Keratinocyte (primary cell): ENCODE measurements around the gene NAV3. TPM values are rescaled to one million over a fixed set of nuclear protein-coding genes. Genes with fewer than 3 reads are reported as not detected.

Source experiments
- DNase-seq: peaks from one replicate; pipeline ENCODE4 v3.0.0-alpha.2; 2011; ENCODE audit warnings: low read depth, missing footprints, low spot score
- FAIRE-seq: peaks from 2 replicates; lab custom pipeline; 2011; peaks lifted over from hg19 to GRCh38; lab: Jason Lieb, UNC
- H2AFZ ChIP-seq: 2 replicates; pipeline ENCODE4 v1.6.0; 2012; ENCODE audit warnings: low read length, control low read depth, inconsistent platforms; ENCODE audit not compliant: control insufficient read depth
- H3K27ac ChIP-seq: 2 replicates; pipeline ENCODE4 v1.5.1; 2011; ENCODE audit warnings: low read length; ENCODE audit not compliant: control insufficient read depth, insufficient read depth
- H3K27me3 ChIP-seq: 3 replicates; pipeline ENCODE4 v1.6.0; 2011; ENCODE audit warnings: low read length; ENCODE audit not compliant: control insufficient read depth, insufficient read depth; ENCODE audit errors: extremely low read depth
- H3K36me3 ChIP-seq, 2 experiments: 2 replicates in 1 of 2; 3 replicates in 1 of 2; pipeline ENCODE4 v1.5.1; 2011; ENCODE audit warnings: low read length in 2 of 2, mild to moderate bottlenecking in 1 of 2; ENCODE audit not compliant: control insufficient read depth in 2 of 2, insufficient read depth in 2 of 2; ENCODE audit errors: extremely low read depth in 1 of 2
- H3K4me1 ChIP-seq: 3 replicates; pipeline ENCODE4 v1.5.1; 2011; ENCODE audit warnings: low read length; ENCODE audit not compliant: control insufficient read depth, insufficient read depth; ENCODE audit errors: extremely low read depth
- H3K4me2 ChIP-seq: 3 replicates; pipeline ENCODE4 v1.6.0; 2011; ENCODE audit warnings: low read depth, low read length; ENCODE audit not compliant: control insufficient read depth, insufficient read depth; ENCODE audit errors: extremely low read depth
- H3K4me3 ChIP-seq, 3 experiments: fragments of 200-600 bp in 1 of 3; sonication (generic) in 1 of 3; 2 replicates in 2 of 3; 3 replicates in 1 of 3; pipeline ENCODE4 v1.5.1; 2011 to 2016; ENCODE audit warnings: low read length in 3 of 3, mild to moderate bottlenecking in 3 of 3, control low read depth in 2 of 3, inconsistent platforms in 1 of 3, low read depth in 1 of 3, mixed read lengths in 1 of 3, mixed run types in 1 of 3, moderate library complexity in 1 of 3; ENCODE audit not compliant: control insufficient read depth in 2 of 3, insufficient read depth in 2 of 3; ENCODE audit errors: extremely low read depth in 1 of 3
- H3K79me2 ChIP-seq: 2 replicates; pipeline ENCODE4 v1.6.0; 2012; ENCODE audit warnings: low read length; ENCODE audit not compliant: control insufficient read depth, insufficient read depth
- H3K9ac ChIP-seq: 3 replicates; pipeline ENCODE4 v1.6.0; 2011; ENCODE audit warnings: low read length; ENCODE audit not compliant: control insufficient read depth, insufficient read depth; ENCODE audit errors: extremely low read depth
- H3K9me1 ChIP-seq: 3 replicates; pipeline ENCODE4 v1.6.0; 2011; ENCODE audit warnings: low read length; ENCODE audit not compliant: control insufficient read depth, insufficient read depth; ENCODE audit errors: extremely low read depth
- H3K9me3 ChIP-seq: 2 replicates; pipeline ENCODE4 v1.5.1; 2012; ENCODE audit warnings: low read depth, low read length; ENCODE audit not compliant: control insufficient read depth
- H4K20me1 ChIP-seq: 3 replicates; pipeline ENCODE4 v1.6.0; 2011; ENCODE audit warnings: low read length; ENCODE audit not compliant: control insufficient read depth, insufficient read depth; ENCODE audit errors: extremely low read depth
- EZH2 ChIP-seq: IDR thresholded peaks from one replicate; pipeline ENCODE4 v1.6.1; 2012; ENCODE audit warnings: inconsistent platforms, mild to moderate bottlenecking, low read length, moderate library complexity
- dilution Hi-C: fragments of 300-500 bp; cut with MboI; formaldehyde crosslinking; loops from one replicate; pipeline ENCODE4 v1.7.0; 2020; ENCODE audit warnings: low sequenced_read_pairs; ENCODE audit not compliant: extremely low pct_ligation_motif_present
- polyA plus RNA-seq, 5 experiments: library from polyadenylated mRNA; depleted of rRNA in 3 of 5; stranded (reverse) in 3 of 5; stranded (forward) in 1 of 5; unstranded in 1 of 5; fragments of >200 nt; gene quantifications; 1 replicate in 1 of 5; 2 replicates in 3 of 5; 3 replicates in 1 of 5; pipeline versions ENCODE4 v1.2.1 to v1.2.3, GENCODE V29; 2011 to 2012; ENCODE audit warnings: missing spikeins in 2 of 5, low read depth in 1 of 5, low replicate concordance in 1 of 5
- TF ChIP-seq, protein P1 (sequence below), 3 experiments: IDR thresholded peaks in 1 of 3; conservative IDR thresholded peaks in 1 of 3; optimal IDR thresholded peaks in 1 of 3; 2 replicates in 2 of 3; 3 replicates in 1 of 3; pipeline versions ENCODE3 to v1.5.1; 2011; ENCODE audit warnings: low read length in 3 of 3, mild to moderate bottlenecking in 3 of 3, moderate library complexity in 2 of 3, control low read depth in 1 of 3, inconsistent platforms in 1 of 3; ENCODE audit not compliant: insufficient read depth in 2 of 3; ENCODE audit errors: extremely low read depth in 1 of 3

Gene NAV3
- polyA plus RNA-seq, 1 donor (not counting 4 experiments of a cell fraction or from before 2014, with no cell fraction given) = 22.6 TPM

DNA sequence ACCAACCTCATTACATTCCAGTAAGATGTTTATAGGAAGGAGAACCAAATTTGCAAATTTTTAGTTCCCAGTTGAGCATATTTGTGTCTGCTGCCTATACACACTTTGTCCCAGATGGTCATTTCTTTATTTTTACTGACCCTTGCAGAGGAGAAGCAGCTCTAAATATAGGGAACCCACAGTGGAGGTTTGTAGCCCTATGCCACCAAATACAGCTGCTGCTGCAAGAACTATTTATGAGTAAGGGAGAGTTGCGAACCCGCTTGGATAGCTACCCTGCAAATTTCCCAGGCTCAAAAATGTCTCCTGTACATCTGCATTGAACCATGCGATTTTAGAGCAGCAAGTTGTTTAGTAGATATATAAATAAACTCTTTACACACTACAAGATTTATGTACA lies 48.2 kb downstream of the NAV3 start:
- H3K36me3 ChIP-seq = no peaks in the 10 kb centered on the region
- no peaks in the 10 kb centered on the region for H3K79me2 ChIP-seq
- H3K27ac ChIP-seq = no peak overlapping the region
- DNase-seq (no peak), FAIRE-seq (no peak)
- H3K9ac ChIP-seq = no peak overlapping the region
- TF ChIP-seq EZH2 = no peak
- TF ChIP-seq, protein P1, sequence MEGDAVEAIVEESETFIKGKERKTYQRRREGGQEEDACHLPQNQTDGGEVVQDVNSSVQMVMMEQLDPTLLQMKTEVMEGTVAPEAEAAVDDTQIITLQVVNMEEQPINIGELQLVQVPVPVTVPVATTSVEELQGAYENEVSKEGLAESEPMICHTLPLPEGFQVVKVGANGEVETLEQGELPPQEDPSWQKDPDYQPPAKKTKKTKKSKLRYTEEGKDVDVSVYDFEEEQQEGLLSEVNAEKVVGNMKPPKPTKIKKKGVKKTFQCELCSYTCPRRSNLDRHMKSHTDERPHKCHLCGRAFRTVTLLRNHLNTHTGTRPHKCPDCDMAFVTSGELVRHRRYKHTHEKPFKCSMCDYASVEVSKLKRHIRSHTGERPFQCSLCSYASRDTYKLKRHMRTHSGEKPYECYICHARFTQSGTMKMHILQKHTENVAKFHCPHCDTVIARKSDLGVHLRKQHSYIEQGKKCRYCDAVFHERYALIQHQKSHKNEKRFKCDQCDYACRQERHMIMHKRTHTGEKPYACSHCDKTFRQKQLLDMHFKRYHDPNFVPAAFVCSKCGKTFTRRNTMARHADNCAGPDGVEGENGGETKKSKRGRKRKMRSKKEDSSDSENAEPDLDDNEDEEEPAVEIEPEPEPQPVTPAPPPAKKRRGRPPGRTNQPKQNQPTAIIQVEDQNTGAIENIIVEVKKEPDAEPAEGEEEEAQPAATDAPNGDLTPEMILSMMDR (optimal IDR thresholded peaks at IDR 0.05 in 1 of 3, IDR thresholded peaks at IDR 0.05 in 1 of 3, conservative IDR thresholded peaks at IDR 0.05 in 1 of 3; ENCODE audit: extremely low read depth in 1 of 3, insufficient read depth in 2 of 3, low read length in 3 of 3) = no peak
- H3K9me1 ChIP-seq = no peaks in the 10 kb centered on the region
- H3K9me3 ChIP-seq = no peaks in the 10 kb centered on the region
- H4K20me1 ChIP-seq = no peaks in the 10 kb centered on the region
- dilution Hi-C loops = no loop called here
- no peak overlapping the region for H2AFZ ChIP-seq
- no peak overlapping the region for H3K4me3 ChIP-seq
- H3K27me3 ChIP-seq = no peaks in the 10 kb centered on the region
- H3K4me2 ChIP-seq = no peak overlapping the region
- H3K4me1 ChIP-seq = no peaks in the 10 kb centered on the region

DNA sequence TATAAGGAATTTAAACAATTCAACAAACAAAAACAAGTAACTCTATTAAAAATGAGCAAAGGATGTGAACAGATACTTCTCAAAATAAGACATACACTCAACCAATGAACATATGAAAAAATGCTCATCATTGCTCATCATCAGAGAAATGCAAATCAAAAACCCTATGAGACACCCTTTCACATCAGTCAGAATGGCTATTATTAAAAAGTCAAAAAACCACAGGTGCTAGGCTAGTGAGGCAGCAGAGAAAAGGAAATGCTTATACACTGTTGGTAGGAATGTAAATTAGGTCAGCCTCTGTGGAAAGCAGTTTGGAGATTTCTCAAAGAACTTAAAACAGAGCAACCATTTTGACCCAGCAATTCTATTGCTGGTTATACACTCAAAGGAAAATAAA lies 52.0 kb downstream of the NAV3 start:
- H3K79me2 ChIP-seq = no peaks in the 10 kb centered on the region
- no peaks in the 10 kb centered on the region for H3K9me3 ChIP-seq
- H3K36me3 ChIP-seq = no peaks in the 10 kb centered on the region
- no peak overlapping the region for H3K4me3 ChIP-seq
- H3K4me1 ChIP-seq = no peaks in the 10 kb centered on the region
- TF ChIP-seq EZH2 = no peak
- dilution Hi-C loops = no loop called here
- no peak overlapping the region for H3K9ac ChIP-seq
- DNase-seq (no peak), FAIRE-seq (no peak)
- H3K9me1 ChIP-seq = no peaks in the 10 kb centered on the region
- no peaks in the 10 kb centered on the region for H3K27me3 ChIP-seq
- H2AFZ ChIP-seq = no peak overlapping the region
- H3K4me2 ChIP-seq = no peak overlapping the region
- H4K20me1 ChIP-seq = no peaks in the 10 kb centered on the region
- H3K27ac ChIP-seq = no peak overlapping the region

DNA sequence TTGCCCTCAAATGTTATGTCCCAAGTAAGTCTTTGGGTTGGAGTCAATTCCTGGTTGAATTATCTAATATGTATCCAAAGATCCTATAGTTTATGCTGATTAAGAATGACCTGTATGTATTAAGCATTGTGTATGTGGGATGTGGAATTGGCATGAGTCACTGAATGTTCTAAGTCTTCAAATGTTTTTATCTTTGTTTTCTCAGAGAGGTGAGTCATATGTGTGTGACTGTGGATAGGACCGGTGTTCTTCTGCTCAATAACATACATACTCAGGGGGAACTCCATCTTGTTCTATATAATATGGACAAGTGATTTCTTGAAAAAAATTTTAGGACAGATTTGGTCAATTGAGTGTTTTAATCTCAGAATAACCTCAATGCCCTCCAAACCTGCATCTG lies 57.9 kb downstream of the NAV3 start:
- Histone ChIP-seq H3K9ac (no peak overlapping the region), H3K9me1 (no peaks in the 10 kb centered on the region), H2AFZ (no peak overlapping the region), H3K9me3 (no peaks in the 10 kb centered on the region), H3K4me3 (no peak overlapping the region), H3K4me1 (peaks cover 7% of the 10 kb centered on the region), H3K27me3 (no peaks in the 10 kb centered on the region), H3K79me2 (no peaks in the 10 kb centered on the region), H3K36me3 (no peaks in the 10 kb centered on the region), H4K20me1 (no peaks in the 10 kb centered on the region), H3K27ac (no peak overlapping the region), H3K4me2 (no peak overlapping the region)
- DNase-seq = peak; percentile 70
- dilution Hi-C loops = no loop called here
- peak; percentile 87 for FAIRE-seq
- TF ChIP-seq EZH2 = no peak
- TF ChIP-seq, protein P1 (optimal IDR thresholded peaks at IDR 0.05 in 1 of 3, IDR thresholded peaks at IDR 0.05 in 1 of 3, conservative IDR thresholded peaks at IDR 0.05 in 1 of 3; ENCODE audit: extremely low read depth in 1 of 3, insufficient read depth in 2 of 3, low read length in 3 of 3) = no peak
